Measurements from ENCODE around the gene STX18.
"Not testable (repeated sequence)": the region's sequence is repeated elsewhere in the genome, so short reads cannot be mapped to it uniquely, and the experiment has no call there.

STX18 gene

DNA sequence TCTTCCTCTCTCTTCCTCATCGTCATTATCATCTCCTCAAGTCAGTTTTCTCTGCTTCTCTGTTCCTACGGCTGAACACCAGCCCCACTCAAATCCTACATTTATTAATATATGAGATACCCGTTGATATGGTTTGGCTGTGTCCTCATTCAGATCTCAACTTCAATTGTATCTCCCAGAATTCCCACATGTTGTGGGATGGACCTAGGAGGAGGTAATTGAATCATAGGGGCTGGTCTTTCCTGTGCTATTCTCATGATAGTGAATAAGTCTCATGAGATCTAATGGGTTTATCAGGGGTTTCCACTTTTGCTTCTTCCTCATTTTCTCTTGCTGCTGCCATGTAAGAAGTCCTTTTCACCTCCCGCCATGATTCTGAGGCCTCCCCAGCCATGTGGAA, 8.3 kb upstream of the STX18 start:
- peaks cover 24% of the 10 kb centered on the region for H3K36me3 ChIP-seq (ENCODE audit: control insufficient read depth, insufficient read depth, low read length)
- not testable (repeated sequence) for H3K27me3 ChIP-seq (ENCODE audit: control insufficient read depth, insufficient read depth, low read length); H3K4me1 ChIP-seq (ENCODE audit: control insufficient read depth, insufficient read depth, low read length); H3K9ac ChIP-seq (ENCODE audit: low read depth, low read length); H3K4me3 ChIP-seq (ENCODE audit: low read depth, low read length); H3K9me3 ChIP-seq (ENCODE audit: control insufficient read depth, insufficient read depth, low read length)

DNA sequence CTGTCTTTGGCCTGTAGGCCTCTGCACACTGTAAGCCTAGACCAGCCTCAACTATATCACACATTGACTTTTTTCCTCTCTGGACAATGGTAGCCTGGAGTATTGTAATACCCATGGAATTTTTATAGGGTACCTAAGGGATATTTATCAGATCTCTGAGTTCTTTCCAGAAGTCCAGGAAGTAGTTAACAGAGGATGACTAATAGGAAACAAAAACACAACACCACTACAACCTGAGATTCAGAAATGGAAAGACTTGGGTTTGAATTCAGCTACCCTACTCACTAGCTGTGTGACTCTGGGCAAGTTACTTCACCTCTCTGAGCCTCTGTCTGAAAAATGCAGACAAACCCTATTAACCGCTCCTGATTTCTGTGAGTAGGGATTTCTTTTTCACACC, 7.7 kb upstream of the STX18 start:
- Histone ChIP-seq H3K4me3 (ENCODE audit: low read depth, low read length) (no peak overlapping the region), H3K9me3 (ENCODE audit: control insufficient read depth, insufficient read depth, low read length) (no peaks in the 10 kb centered on the region), H3K4me1 (ENCODE audit: control insufficient read depth, insufficient read depth, low read length) (no peaks in the 10 kb centered on the region), H3K9ac (ENCODE audit: low read depth, low read length) (no peak overlapping the region), H3K36me3 (ENCODE audit: control insufficient read depth, insufficient read depth, low read length) (peaks cover 24% of the 10 kb centered on the region), H3K27me3 (ENCODE audit: control insufficient read depth, insufficient read depth, low read length) (no peaks in the 10 kb centered on the region)

DNA sequence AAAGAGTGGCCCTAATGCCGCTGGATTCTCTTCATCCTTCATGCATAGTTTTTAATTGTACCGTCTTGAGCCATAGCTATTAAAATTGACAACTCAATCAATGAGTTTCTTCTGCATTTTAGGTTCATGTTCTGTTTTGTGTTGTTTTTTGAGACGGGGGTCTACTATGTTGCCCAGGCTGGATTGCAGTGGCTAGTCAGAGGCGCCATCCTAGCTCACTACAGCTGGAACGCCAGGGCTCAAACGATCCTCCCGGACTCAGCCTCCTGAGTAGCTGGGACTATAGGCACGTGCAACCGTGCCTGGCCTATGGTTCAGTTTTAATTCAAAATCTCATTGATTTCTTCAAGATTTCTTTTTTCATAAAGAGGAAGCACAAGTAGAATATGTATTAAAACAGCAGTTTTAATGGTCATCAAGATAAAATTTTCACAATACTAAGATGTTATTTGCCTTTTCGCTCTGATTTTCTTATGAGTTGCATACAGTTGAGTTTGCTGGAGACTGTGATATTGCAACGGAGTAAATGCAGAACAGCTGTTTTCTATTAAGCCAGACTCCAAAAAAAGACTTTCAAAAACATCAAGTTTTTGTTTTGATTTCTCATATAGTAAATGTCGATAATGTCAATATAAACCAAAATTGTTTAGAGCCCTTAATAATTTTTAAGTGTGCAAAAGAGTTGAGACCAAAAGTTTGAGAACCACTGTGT, 1.1 kb upstream of the STX18 start:
- H3K4me1 ChIP-seq (ENCODE audit: control insufficient read depth, insufficient read depth, low read length), result no peaks in the 10 kb centered on the region
- no peaks in the 10 kb centered on the region for H3K9me3 ChIP-seq (ENCODE audit: control insufficient read depth, insufficient read depth, low read length)
- H3K36me3 ChIP-seq (ENCODE audit: control insufficient read depth, insufficient read depth, low read length), result peaks cover 8% of the 10 kb centered on the region
- H3K27me3 ChIP-seq (ENCODE audit: control insufficient read depth, insufficient read depth, low read length), result no peaks in the 10 kb centered on the region
- peak overlapping the region; percentile 96 for H3K4me3 ChIP-seq (ENCODE audit: low read depth, low read length)
- H3K9ac ChIP-seq (ENCODE audit: low read depth, low read length), result peak overlapping the region; percentile 88

DNA sequence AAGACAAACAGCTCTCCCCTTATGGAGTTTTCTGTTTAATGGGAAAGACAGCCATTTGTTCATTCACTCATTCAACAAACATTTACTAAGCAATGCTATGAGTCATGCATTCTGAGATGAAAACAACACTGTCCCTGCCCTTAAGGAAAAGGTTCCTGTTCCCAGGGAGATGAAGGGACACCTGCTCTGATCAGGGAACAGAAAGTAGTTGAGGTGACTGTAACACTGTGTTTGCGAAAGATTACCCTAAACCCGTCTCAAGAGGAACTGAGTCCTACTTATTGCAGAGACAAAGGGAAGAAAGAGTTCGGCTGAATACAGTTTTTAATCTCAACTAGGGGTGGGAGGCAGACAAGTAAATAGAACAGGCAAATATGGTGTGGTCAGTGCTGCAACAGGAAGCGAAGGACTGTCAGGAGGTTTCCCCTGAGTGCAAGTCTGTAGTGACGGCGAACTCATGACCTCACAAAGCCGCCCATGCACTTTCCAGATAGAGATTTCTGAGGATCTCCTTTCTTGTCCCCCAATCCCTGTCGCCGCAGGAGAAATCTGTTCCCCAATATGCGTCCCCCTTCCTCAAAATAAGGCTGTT, 712 bp downstream of the STX18 start:
- Histone ChIP-seq H3K4me3 (ENCODE audit: low read depth, low read length) (peak overlapping the region; percentile 96), H3K9ac (ENCODE audit: low read depth, low read length) (peak overlapping the region; percentile 61), H3K27me3 (ENCODE audit: control insufficient read depth, insufficient read depth, low read length) (no peaks in the 10 kb centered on the region), H3K4me1 (ENCODE audit: control insufficient read depth, insufficient read depth, low read length) (no peaks in the 10 kb centered on the region), H3K9me3 (ENCODE audit: control insufficient read depth, insufficient read depth, low read length) (no peaks in the 10 kb centered on the region), H3K36me3 (ENCODE audit: control insufficient read depth, insufficient read depth, low read length) (peaks cover 6% of the 10 kb centered on the region)

DNA sequence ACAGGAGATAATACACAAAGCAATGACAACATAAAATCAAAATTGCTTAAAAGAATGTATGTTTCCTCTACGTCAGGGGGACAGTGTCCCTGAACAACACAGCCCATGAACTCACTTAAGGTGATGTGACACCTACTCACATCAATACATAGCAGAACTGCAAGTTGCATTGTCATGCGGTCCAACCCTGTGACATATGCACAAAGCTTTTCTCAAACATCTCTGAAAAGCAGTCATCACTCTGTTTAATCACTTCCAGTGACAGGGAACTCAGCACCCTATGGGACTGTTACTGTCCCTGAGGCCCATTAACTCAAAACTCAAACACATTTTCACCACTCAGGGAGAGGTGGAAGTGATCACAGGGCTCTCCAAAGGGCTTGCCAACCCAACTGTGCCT, 2.4 kb downstream of the STX18 start:
- H3K36me3 ChIP-seq (ENCODE audit: control insufficient read depth, insufficient read depth, low read length), result no peaks in the 10 kb centered on the region
- H3K9me3 ChIP-seq (ENCODE audit: control insufficient read depth, insufficient read depth, low read length), result no peaks in the 10 kb centered on the region
- no peaks in the 10 kb centered on the region for H3K4me1 ChIP-seq (ENCODE audit: control insufficient read depth, insufficient read depth, low read length)
- H3K9ac ChIP-seq (ENCODE audit: low read depth, low read length), result no peak overlapping the region
- no peak overlapping the region for H3K4me3 ChIP-seq (ENCODE audit: low read depth, low read length)
- no peaks in the 10 kb centered on the region for H3K27me3 ChIP-seq (ENCODE audit: control insufficient read depth, insufficient read depth, low read length)

DNA sequence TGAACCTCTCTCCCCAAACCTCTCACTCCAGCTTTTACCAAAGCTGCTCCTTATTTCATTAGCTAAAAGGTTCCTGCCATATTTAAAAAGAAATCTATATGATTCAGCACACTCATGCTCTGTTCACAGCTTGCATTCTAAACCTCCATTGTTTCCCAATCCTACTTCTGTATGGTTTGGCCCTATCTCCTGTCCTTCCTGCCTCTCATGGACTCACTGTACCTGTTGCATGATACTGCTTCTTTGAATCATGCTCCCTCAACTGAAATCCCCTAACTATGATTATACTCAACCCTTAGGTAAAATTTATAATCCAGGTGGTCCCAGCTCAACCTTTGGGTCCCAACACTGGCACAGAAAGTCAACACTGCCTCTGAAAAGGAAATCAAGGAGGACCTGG, 6.3 kb downstream of the STX18 start:
- Histone ChIP-seq H3K4me1 (ENCODE audit: control insufficient read depth, insufficient read depth, low read length) (no peaks in the 10 kb centered on the region), H3K9ac (ENCODE audit: low read depth, low read length) (no peak overlapping the region), H3K27me3 (ENCODE audit: control insufficient read depth, insufficient read depth, low read length) (no peaks in the 10 kb centered on the region), H3K4me3 (ENCODE audit: low read depth, low read length) (no peak overlapping the region), H3K9me3 (ENCODE audit: control insufficient read depth, insufficient read depth, low read length) (no peaks in the 10 kb centered on the region), H3K36me3 (ENCODE audit: control insufficient read depth, insufficient read depth, low read length) (no peaks in the 10 kb centered on the region)

DNA sequence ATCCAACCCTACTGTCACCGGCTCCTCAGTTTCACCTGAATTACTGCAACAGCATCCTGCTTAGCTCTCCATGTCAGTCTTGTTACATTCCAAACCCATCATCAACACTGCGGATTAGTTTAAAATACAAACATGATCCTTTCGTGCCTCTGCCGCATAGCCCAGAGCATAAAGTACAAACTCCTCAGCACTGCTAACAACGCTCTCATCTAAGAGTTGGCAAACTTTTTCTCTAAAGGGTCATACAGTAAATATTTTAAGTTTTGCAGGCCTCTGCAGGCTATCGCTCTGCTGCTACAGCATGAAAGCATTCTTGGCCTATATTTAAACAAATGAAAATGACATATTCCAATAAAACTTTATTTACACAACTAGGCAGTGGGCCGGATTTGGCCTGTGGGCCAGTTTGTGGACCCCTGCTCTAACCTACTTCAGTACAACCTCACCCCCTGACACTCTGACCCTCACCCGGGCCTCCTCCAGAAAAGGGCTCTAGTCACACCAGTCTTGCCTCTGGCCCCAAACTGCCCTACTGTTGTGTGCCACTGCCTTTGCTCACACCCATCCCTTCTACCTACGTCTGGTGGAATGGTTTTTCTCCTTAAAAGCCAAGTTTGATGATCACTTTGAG, 7.2 kb downstream of the STX18 start:
- Histone ChIP-seq H3K9ac (ENCODE audit: low read depth, low read length) (no peak overlapping the region), H3K9me3 (ENCODE audit: control insufficient read depth, insufficient read depth, low read length) (no peaks in the 10 kb centered on the region), H3K36me3 (ENCODE audit: control insufficient read depth, insufficient read depth, low read length) (no peaks in the 10 kb centered on the region), H3K4me1 (ENCODE audit: control insufficient read depth, insufficient read depth, low read length) (no peaks in the 10 kb centered on the region), H3K27me3 (ENCODE audit: control insufficient read depth, insufficient read depth, low read length) (no peaks in the 10 kb centered on the region), H3K4me3 (ENCODE audit: low read depth, low read length) (no peak overlapping the region)

DNA sequence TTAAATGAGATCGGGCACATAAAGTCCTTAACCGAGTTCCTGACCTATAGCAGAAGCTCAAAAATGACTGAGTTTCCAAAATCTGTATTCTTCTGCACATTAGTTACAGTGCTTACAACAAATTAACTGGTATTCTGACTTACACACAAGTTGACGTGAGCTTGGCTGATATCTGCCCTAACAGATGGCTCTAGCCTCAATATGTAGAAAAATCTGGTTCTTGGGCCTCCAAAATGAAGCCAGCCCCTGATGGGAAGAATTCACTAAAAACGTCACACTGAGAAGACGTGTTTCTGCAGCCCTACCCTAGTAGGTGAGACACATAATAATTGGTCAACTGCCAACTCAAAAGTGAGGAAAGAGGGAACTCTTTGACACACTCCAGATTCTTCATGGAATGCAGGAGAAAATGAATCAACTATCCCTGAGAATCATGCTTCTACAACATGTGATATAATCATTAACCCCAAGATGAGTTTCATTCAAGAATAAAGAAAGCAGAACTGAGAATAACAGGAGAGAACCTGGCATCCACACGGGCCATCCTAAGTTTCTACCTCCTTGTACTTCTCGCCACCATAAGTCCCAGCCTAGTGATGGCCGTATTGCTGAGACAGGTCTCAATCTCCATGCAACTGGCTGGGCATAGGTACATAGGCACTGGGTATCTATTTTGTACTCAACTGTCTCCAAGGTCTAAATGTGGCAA, 8.2 kb downstream of the STX18 start:
- no peaks in the 10 kb centered on the region for H3K9me3 ChIP-seq (ENCODE audit: control insufficient read depth, insufficient read depth, low read length)
- no peak overlapping the region for H3K9ac ChIP-seq (ENCODE audit: low read depth, low read length)
- no peaks in the 10 kb centered on the region for H3K4me1 ChIP-seq (ENCODE audit: control insufficient read depth, insufficient read depth, low read length)
- no peak overlapping the region for H3K4me3 ChIP-seq (ENCODE audit: low read depth, low read length)
- no peaks in the 10 kb centered on the region for H3K27me3 ChIP-seq (ENCODE audit: control insufficient read depth, insufficient read depth, low read length)
- no peaks in the 10 kb centered on the region for H3K36me3 ChIP-seq (ENCODE audit: control insufficient read depth, insufficient read depth, low read length)

DNA sequence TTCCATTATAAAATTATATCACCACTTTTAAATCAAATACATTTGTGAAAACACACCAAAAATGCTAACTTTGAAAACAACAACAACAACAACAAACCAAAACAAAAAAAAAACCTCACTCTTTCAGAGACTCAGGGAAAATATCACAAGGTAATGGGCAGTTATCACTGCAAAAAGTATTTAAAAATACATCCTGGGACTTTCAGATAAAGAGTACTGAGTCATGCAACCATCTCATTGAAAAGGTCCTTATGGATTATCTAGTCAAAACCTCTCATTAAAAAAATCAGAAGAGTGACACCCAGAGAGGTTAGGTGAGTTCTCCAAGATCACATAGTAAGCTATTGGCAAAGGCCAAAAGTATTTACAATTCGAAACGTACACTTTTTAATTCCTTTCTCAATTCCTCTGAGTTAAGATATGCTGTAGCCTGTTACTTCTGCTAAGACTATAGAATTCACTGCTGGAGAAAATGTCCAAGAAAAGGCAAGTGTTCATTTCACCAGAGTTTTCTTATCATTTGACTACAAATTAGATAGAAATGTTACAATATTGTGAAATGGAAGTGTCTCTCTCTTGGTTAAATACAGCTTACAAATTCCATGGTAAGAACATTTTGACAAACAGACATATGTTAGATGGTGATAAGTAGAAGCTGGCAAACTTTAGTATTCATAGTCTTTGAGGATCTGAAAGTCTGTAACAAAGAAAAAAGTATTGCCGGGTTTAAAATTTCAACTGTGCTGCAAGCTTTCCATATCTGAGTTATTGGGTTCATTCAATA, 9.3 kb downstream of the STX18 start:
- Histone ChIP-seq H3K9me3 (ENCODE audit: control insufficient read depth, insufficient read depth, low read length) (no peaks in the 10 kb centered on the region), H3K4me1 (ENCODE audit: control insufficient read depth, insufficient read depth, low read length) (no peaks in the 10 kb centered on the region), H3K36me3 (ENCODE audit: control insufficient read depth, insufficient read depth, low read length) (no peaks in the 10 kb centered on the region), H3K4me3 (ENCODE audit: low read depth, low read length) (no peak overlapping the region), H3K27me3 (ENCODE audit: control insufficient read depth, insufficient read depth, low read length) (no peaks in the 10 kb centered on the region), H3K9ac (ENCODE audit: low read depth, low read length) (no peak overlapping the region)

DNA sequence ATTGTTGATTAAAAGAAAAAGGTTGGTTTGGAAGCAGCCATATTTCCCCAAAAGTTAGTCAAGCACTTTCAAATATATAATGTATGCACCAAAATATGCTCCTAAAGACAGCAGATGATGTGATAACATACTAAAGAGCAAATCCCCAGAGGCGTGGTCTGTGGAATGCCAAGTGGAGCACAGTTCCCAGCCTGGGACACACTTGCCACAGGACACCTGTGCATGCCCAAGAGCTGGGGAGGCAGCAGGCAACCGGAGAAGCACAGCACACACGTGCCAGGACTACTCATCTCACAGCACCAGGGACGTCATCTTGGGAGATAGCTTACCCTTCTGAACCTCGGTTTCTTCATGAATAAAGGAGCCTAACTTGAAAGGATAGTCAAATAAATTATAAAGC, 12.5 kb downstream of the STX18 start:
- no peaks in the 10 kb centered on the region for H3K27me3 ChIP-seq (ENCODE audit: control insufficient read depth, insufficient read depth, low read length)
- H3K4me3 ChIP-seq (ENCODE audit: low read depth, low read length), result no peak overlapping the region
- H3K9me3 ChIP-seq (ENCODE audit: control insufficient read depth, insufficient read depth, low read length), result no peaks in the 10 kb centered on the region
- no peaks in the 10 kb centered on the region for H3K36me3 ChIP-seq (ENCODE audit: control insufficient read depth, insufficient read depth, low read length)
- no peak overlapping the region for H3K9ac ChIP-seq (ENCODE audit: low read depth, low read length)
- no peaks in the 10 kb centered on the region for H3K4me1 ChIP-seq (ENCODE audit: control insufficient read depth, insufficient read depth, low read length)

DNA sequence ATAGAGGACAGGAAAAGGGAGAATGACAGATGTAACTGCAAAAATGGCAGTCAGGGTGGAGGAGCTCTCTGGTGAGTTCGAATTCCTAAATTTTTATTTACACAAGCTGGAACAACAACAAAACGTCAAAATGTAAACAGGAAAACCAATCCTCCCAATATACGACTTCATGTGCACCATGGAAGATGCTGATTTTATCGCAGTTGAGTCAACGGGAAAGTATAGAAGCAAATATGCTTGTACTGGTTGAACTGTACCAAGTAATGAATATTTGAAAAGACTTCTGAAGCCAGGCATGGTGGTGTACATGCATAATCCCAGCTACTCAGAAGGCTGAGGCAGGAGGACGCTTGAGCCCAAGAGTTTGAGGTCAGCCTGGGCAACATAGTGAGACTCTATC, 15.4 kb downstream of the STX18 start:
- Histone ChIP-seq H3K36me3 (ENCODE audit: control insufficient read depth, insufficient read depth, low read length) (no peaks in the 10 kb centered on the region), H3K9me3 (ENCODE audit: control insufficient read depth, insufficient read depth, low read length) (no peaks in the 10 kb centered on the region), H3K4me3 (ENCODE audit: low read depth, low read length) (no peak overlapping the region), H3K27me3 (ENCODE audit: control insufficient read depth, insufficient read depth, low read length) (no peaks in the 10 kb centered on the region), H3K4me1 (ENCODE audit: control insufficient read depth, insufficient read depth, low read length) (no peaks in the 10 kb centered on the region), H3K9ac (ENCODE audit: low read depth, low read length) (no peak overlapping the region)

Data from iPS-15b (cell line).